BE2C (cell line): Measurements from ENCODE around the gene MON1A.

ENCODE experiments used
- DNase-seq: peaks from one replicate; pipeline ENCODE4 v3.0.0-alpha.2; 2020
- H3K27me3 ChIP-seq: fragments of 250-450 bp; sonication (Bioruptor Pico); 2 replicates; pipeline ENCODE4 v1.5.1; 2020; ENCODE audit warnings: mild to moderate bottlenecking
- H3K36me3 ChIP-seq: fragments of 250-450 bp; sonication (Bioruptor Pico); 2 replicates; pipeline ENCODE4 v1.5.1; 2020; ENCODE audit warnings: mild to moderate bottlenecking
- H3K4me1 ChIP-seq: fragments of 250-450 bp; sonication (Bioruptor Pico); 2 replicates; pipeline ENCODE4 v1.5.1; 2020
- H3K4me3 ChIP-seq: 2 replicates; pipeline ENCODE4 v1.5.1; 2011; ENCODE audit warnings: low read depth, low read length
- H3K9me3 ChIP-seq: fragments of 250-450 bp; sonication (Bioruptor Pico); 2 replicates; pipeline ENCODE4 v1.5.1; 2020
- CTCF ChIP-seq: IDR thresholded peaks from 2 replicates; pipeline ENCODE4 v1.5.1; 2012; ENCODE audit warnings: mild to moderate bottlenecking, low read depth, low read length

Gene MON1A

GRCh38 chr3:49886922-49887265, 42.7 kb downstream of the MON1A start:
- H3K27me3 ChIP-seq = no peaks in the 10 kb centered on the region
- H3K4me3 ChIP-seq = no peak overlapping the region

GRCh38 chr3:49883998-49884397, 45.6 kb downstream of the MON1A start:
- Histone ChIP-seq H3K9me3 (no peaks in the 10 kb centered on the region), H3K36me3 (no peaks in the 10 kb centered on the region), H3K4me1 (no peaks in the 10 kb centered on the region), H3K4me3 (no peak overlapping the region), H3K27me3 (no peaks in the 10 kb centered on the region)
- no peak for DNase-seq
- no peak for TF ChIP-seq CTCF

More at GRCh38 chr3:49886922-49887265, 42.7 kb downstream of the MON1A start:
- Histone ChIP-seq H3K9me3 (no peaks in the 10 kb centered on the region), H3K36me3 (no peaks in the 10 kb centered on the region), H3K4me1 (no peaks in the 10 kb centered on the region)
- no peak for DNase-seq
- TF ChIP-seq CTCF = no peak

- Histone ChIP-seq H3K4me3 (no peak overlapping the region), H3K36me3 (no peaks in the 10 kb centered on the region), H3K4me1 (no peaks in the 10 kb centered on the region), H3K9me3 (no peaks in the 10 kb centered on the region), H3K27me3 (no peaks in the 10 kb centered on the region)
- DNase-seq = no peak
- TF ChIP-seq CTCF = no peak
Measured at GRCh38 chr3:49882166-49882565, 47.4 kb downstream of the MON1A start.

- DNase-seq = no peak
- no peaks in the 10 kb centered on the region for H3K27me3 ChIP-seq
- H3K4me1 ChIP-seq = no peaks in the 10 kb centered on the region
- no peaks in the 10 kb centered on the region for H3K9me3 ChIP-seq
- H3K36me3 ChIP-seq = no peaks in the 10 kb centered on the region
- H3K4me3 ChIP-seq = no peak overlapping the region
- TF ChIP-seq CTCF = no peak
Measured at GRCh38 chr3:49880581-49881315, 48.9 kb downstream of the MON1A start.

GRCh38 chr3:49879721-49880120, 49.9 kb downstream of the MON1A start:
- no peak overlapping the region for H3K4me3 ChIP-seq
- DNase-seq = no peak
- TF ChIP-seq CTCF = no peak
- no peaks in the 10 kb centered on the region for H3K27me3 ChIP-seq
- H3K4me1 ChIP-seq = no peaks in the 10 kb centered on the region
- no peaks in the 10 kb centered on the region for H3K36me3 ChIP-seq
- H3K9me3 ChIP-seq = no peaks in the 10 kb centered on the region

GRCh38 chr3:49878686-49879085, 50.9 kb downstream of the MON1A start:
- no peak for DNase-seq

More at GRCh38 chr3:49878686-49879085, 50.9 kb downstream of the MON1A start:
- Histone ChIP-seq H3K27me3 (no peaks in the 10 kb centered on the region), H3K36me3 (no peaks in the 10 kb centered on the region), H3K4me3 (no peak overlapping the region), H3K9me3 (no peaks in the 10 kb centered on the region), H3K4me1 (no peaks in the 10 kb centered on the region; the same call in 1 of the 2 replicates)
- TF ChIP-seq CTCF = no peak
